Measurements from ENCODE around the gene TANC2.

Gene TANC2

GRCh38 chr17:63015824-63016223 lies 49.8 kb downstream of the TANC2 start:
- DNase-seq, result no peak

All from NCI-H1048 (cell line).